SU-DHL-6 (cell line): ENCODE data around the gene CLEC16A.

ENCODE experiments used
- H2AFZ ChIP-seq: fragments of 200-600 bp; sonication (generic); 2 replicates; pipeline ENCODE4 v1.6.1; 2014; ENCODE audit warnings: low read depth, mild to moderate bottlenecking, moderate library complexity, mixed read lengths, antibody characterized with exemption, low read length; ENCODE audit not compliant: severe bottlenecking
- H3F3A ChIP-seq: fragments of 200-600 bp; shearing (Covaris generic); 2 replicates; pipeline ENCODE4 v1.6.0; 2016; ENCODE audit warnings: antibody characterized with exemption, mild to moderate bottlenecking; ENCODE audit not compliant: insufficient read depth
- H3K27ac ChIP-seq: fragments of 200-600 bp; sonication (generic); 2 replicates; pipeline ENCODE4 v1.5.1; 2016; ENCODE audit warnings: low read depth, mild to moderate bottlenecking, low read length, moderate library complexity, mixed read lengths
- H3K27me3 ChIP-seq: fragments of 200-600 bp; sonication (generic), shearing (Covaris generic); 2 replicates; pipeline ENCODE4 v1.6.0; 2014; ENCODE audit warnings: mild to moderate bottlenecking, low read length
- H3K36me3 ChIP-seq: fragments of 200-600 bp; sonication (generic); 2 replicates; pipeline ENCODE4 v1.6.1; 2014; ENCODE audit warnings: mild to moderate bottlenecking, low read length, mixed read lengths
- H3K4me2 ChIP-seq: fragments of 300-600, 200-600 bp; shearing (Covaris generic), sonication (generic); 2 replicates; pipeline ENCODE4 v1.6.0; 2014; ENCODE audit warnings: low read length, low read depth, mild to moderate bottlenecking; ENCODE audit not compliant: poor library complexity, severe bottlenecking
- H3K4me3 ChIP-seq: fragments of 200-600 bp; sonication (generic); 2 replicates; pipeline ENCODE4 v1.5.1; 2014; ENCODE audit warnings: antibody characterized with exemption, low read length, mild to moderate bottlenecking, mixed read lengths; ENCODE audit not compliant: insufficient read depth, poor library complexity, severe bottlenecking
- H3K79me2 ChIP-seq: fragments of 200-600 bp; sonication (generic); 2 replicates; pipeline ENCODE4 v1.6.1; 2014; ENCODE audit warnings: mild to moderate bottlenecking, low read length, moderate library complexity; ENCODE audit not compliant: insufficient read depth
- H3K9ac ChIP-seq: fragments of 200-600 bp; sonication (generic); 2 replicates; pipeline ENCODE4 v1.7.0; 2014; ENCODE audit warnings: mild to moderate bottlenecking, low read length
- H3K9me2 ChIP-seq: fragments of 200-600 bp; sonication (generic); replicated peaks from 2 replicates; pipeline ENCODE4 v1.6.1; 2014; ENCODE audit warnings: low read length; ENCODE audit not compliant: insufficient read depth
- H3K9me3 ChIP-seq: fragments of 200-600 bp; sonication (generic); 2 replicates; pipeline ENCODE4 v1.6.1; 2014; ENCODE audit warnings: low read length, mixed read lengths; ENCODE audit not compliant: insufficient read depth
- H4K20me1 ChIP-seq: fragments of 200-600 bp; sonication (generic); 2 replicates; pipeline ENCODE4 v1.6.1; 2014; ENCODE audit warnings: low read depth, mild to moderate bottlenecking, antibody characterized with exemption, low read length, moderate library complexity, mixed read lengths
- EZH2phosphoT487 ChIP-seq: fragments of 200-600 bp; sonication (generic), shearing (Covaris generic); conservative IDR thresholded peaks from 2 replicates; pipeline ENCODE4 v1.6.1; 2018; ENCODE audit warnings: mild to moderate bottlenecking, antibody characterized with exemption, low read length, moderate library complexity, mixed read lengths
- TF ChIP-seq, protein P1 (sequence below): fragments of 200-600 bp; sonication (generic); IDR thresholded peaks from one replicate; pipeline ENCODE4 v1.5.1; 2017; ENCODE audit warnings: antibody characterized with exemption, mild to moderate bottlenecking, low read length, moderate library complexity; ENCODE audit not compliant: insufficient read depth, poor library complexity, severe bottlenecking

The CLEC16A gene

DNA sequence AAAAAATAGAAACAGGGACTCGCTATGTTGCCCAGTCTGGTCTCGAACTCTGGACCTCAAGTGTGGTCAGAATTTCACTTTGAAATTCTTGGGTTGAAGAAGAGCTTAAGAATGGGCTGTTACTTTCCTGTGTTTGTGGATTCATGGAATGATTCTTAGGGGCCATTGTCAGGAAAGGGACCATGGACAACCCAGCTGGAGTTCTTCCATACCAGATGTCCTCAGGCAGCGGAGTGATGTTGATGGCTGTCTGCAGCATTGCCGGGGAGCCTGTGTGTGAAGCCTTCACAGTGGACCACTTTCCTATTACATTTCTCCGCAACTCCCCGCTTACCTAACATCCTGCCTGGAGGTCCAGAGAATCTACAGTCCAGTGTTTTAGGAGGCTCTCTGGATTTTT lies 145.9 kb downstream of the CLEC16A start:
- Histone ChIP-seq H3K36me3 (no peaks in the 10 kb centered on the region), H3K79me2 (no peaks in the 10 kb centered on the region), H3K4me2 (no peak overlapping the region), H3K27ac (no peak overlapping the region), H3K9ac (no peak overlapping the region), H2AFZ (no peak overlapping the region), H3K9me3 (no peaks in the 10 kb centered on the region), H3K27me3 (no peaks in the 10 kb centered on the region), H4K20me1 (no peaks in the 10 kb centered on the region), H3K9me2 (no peaks in the 10 kb centered on the region), H3F3A (no peaks in the 10 kb centered on the region), H3K4me3 (no peak overlapping the region)
- no peak for TF ChIP-seq EZH2phosphoT487
- TF ChIP-seq, protein P1, sequence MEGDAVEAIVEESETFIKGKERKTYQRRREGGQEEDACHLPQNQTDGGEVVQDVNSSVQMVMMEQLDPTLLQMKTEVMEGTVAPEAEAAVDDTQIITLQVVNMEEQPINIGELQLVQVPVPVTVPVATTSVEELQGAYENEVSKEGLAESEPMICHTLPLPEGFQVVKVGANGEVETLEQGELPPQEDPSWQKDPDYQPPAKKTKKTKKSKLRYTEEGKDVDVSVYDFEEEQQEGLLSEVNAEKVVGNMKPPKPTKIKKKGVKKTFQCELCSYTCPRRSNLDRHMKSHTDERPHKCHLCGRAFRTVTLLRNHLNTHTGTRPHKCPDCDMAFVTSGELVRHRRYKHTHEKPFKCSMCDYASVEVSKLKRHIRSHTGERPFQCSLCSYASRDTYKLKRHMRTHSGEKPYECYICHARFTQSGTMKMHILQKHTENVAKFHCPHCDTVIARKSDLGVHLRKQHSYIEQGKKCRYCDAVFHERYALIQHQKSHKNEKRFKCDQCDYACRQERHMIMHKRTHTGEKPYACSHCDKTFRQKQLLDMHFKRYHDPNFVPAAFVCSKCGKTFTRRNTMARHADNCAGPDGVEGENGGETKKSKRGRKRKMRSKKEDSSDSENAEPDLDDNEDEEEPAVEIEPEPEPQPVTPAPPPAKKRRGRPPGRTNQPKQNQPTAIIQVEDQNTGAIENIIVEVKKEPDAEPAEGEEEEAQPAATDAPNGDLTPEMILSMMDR, result no peak

DNA sequence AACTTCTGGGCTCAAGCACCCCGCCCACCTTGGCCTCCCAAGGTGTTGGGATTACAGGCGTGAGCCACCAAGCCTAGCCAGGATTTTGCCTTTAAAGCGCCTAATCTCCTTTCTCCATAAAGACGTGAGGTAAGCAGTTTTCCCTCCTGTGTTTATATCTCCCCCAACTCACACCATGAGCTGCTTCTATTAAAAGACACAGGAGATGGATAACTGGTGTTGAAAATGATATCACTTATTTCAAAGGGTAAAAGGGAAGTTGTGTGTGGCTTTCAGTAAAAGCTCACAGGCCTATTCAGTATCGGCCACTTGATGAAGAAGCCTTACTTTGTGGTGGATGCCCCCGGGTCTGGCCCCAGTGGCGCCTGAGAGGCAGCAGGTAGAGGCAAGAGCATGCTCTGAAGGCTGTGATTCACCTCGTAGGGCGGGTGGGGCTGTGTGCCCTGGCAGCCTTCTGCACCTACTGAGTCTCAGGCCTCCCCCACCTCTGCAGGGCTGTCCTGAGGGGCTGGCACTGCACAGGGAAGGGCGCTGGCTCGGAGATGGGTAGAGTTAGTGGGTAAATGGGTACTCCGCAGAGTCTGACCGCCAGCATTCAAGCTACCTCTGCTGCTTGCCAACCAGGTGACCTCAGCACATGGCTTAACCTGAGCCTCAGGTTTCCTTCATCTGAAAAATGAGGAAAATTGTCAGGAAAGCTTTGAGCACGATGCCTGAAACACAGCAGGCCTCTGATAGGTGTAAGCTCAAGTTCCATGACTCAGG lies 146.8 kb downstream of the CLEC16A start:
- Histone ChIP-seq H3K4me3 (no peak overlapping the region), H3K36me3 (no peaks in the 10 kb centered on the region), H3K4me2 (no peak overlapping the region), H4K20me1 (no peaks in the 10 kb centered on the region), H3K9ac (no peak overlapping the region), H3K9me2 (no peaks in the 10 kb centered on the region), H3K27me3 (no peaks in the 10 kb centered on the region), H3F3A (no peaks in the 10 kb centered on the region), H3K9me3 (no peaks in the 10 kb centered on the region), H3K79me2 (no peaks in the 10 kb centered on the region), H3K27ac (no peak overlapping the region), H2AFZ (no peak overlapping the region)
- TF ChIP-seq, protein P1, result no peak
- TF ChIP-seq EZH2phosphoT487, result no peak

DNA sequence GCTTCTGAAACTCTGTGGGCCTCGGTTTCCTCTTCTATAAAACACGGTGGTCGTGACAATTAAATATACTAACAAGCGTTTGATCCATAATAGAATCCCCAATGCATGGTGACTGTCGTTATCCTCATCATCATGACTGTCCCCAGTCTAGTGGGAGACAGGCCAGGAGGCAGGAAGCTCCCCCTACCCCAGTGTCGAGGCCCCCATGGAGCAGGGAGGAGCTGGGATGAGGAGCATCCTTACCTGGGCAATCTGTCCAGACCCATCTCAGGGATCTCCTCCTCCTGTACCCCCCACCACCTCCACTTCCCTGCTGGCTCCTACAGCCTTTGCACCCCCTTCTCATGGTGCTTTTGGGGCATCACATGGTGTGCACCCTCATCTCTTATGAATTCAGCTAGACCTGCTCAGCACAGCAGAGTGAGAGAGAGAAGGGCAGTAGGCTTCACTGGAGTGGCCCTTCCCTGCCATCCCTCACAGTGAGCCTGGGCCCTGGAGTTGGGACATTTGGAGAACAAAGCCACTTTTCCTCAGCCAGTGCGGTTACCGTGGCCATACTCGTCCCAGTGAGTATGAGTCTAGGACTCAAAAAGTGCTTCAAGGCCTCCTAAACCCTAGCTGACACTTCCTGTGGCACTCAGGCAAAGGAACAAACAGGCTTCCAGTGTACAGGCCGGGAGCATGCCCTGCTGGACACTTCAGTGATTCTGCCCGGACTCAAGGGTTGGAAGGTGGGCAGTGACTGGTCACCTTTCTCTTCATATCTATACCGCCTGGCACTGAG lies 148.6 kb downstream of the CLEC16A start:
- Histone ChIP-seq H3K9ac (no peak overlapping the region), H3K36me3 (no peaks in the 10 kb centered on the region), H3K9me3 (no peaks in the 10 kb centered on the region), H3K4me3 (no peak overlapping the region), H2AFZ (no peak overlapping the region), H3K4me2 (no peak overlapping the region), H3F3A (no peaks in the 10 kb centered on the region), H3K27me3 (no peaks in the 10 kb centered on the region), H3K27ac (peak overlapping the region; percentile 72; the same call in 1 of the 2 replicates), H3K79me2 (no peaks in the 10 kb centered on the region), H3K9me2 (no peaks in the 10 kb centered on the region), H4K20me1 (no peaks in the 10 kb centered on the region)
- no peak for TF ChIP-seq EZH2phosphoT487
- TF ChIP-seq, protein P1, result no peak
